ENCODE data around the gene KRT6C. TPM values are rescaled to one million over a fixed set of nuclear protein-coding genes. Genes with fewer than 3 reads are reported as not detected.
"Not testable (repeated sequence)": the region's sequence is repeated elsewhere in the genome, so short reads cannot be mapped to it uniquely, and the experiment has no call there.

The KRT6C gene
- total and polyA plus RNA-seq, 3 experiments from 2014 or later: not detected

DNA sequence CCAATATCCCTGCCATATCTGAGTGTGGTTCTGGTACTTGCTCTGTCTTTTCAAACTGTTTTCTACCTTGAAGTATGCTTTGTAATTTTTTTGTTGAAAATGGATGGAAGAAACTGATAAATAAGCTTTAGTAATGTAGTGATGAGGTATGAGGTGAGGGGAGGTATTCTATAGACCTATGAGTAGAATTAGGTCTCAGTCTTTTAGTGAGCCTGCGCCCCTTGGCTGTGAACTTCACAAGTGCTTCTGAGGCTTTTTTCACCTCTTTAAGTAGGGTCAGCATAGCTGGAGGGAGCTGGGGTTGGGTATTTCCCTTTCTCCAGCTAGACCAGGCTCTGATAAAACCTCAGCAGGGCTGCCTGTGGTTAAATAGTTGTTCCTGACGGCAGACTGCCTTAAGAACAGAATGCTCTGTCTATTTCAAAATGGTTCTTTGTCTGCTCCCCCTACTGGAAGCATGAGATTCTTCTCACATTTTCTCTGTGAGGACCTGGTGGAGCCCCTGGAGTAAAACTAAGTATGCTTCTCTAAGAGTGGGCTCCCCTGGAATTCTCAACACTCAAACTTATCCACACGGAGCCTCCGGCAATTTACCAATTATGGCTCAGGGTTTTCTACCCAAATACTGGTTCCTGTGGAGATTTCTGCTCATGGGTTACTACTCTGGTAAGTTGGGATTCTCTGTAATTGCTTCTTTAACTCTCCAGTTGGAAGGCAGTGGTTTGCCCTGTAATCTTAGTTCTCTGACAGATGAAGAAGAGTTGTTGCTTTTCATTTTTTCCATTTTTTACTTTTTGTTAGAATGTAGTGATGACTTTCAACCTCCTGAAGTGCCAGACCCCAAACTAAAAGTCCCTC lies 33.5 kb upstream of the KRT6C start:
- Mint-ChIP-seq H3K27ac (peak overlapping the region in 1 of 8 donors; percentile 47), H3K36me3 (peaks cover 0 to 5% (median 2%) of the 10 kb centered on the region in 3 donors), H3K27me3 (peaks cover 25 to 64% of the 10 kb centered on the region in 2 donors), H3K4me3 (no peak overlapping the region), H3K4me1 (peaks cover 0 to 5% (median 0%) of the 10 kb centered on the region in 3 donors), H3K9me3 (peaks cover 0 to 12% (median 9%) of the 10 kb centered on the region in 5 donors)
- peak in 2 of 5 donors; percentile 7 to 19 for DNase-seq
- no peaks in the 10 kb centered on the region for H3K36me3 ChIP-seq (ENCODE audit: insufficient read depth, low read length)
- H3K27ac ChIP-seq (ENCODE audit: low read depth, low read length): no peak overlapping the region
- peaks cover 5% of the 10 kb centered on the region for H3K27me3 ChIP-seq (ENCODE audit: insufficient read depth, low read length, poor library complexity, severe bottlenecking)
- no peak overlapping the region for H3K4me3 ChIP-seq (ENCODE audit: low read length)
- ChIA-PET CTCF (interaction anchor here (2.2 kb wide), 1 partner anchor 13 kb away, joined by 8 read pairs; the partner anchor contains the start of gene KRT5), POLR2A (no interaction called here)
- H3K4me1 ChIP-seq (ENCODE audit: insufficient read depth, low read length): peaks cover 4% of the 10 kb centered on the region
- no peaks in the 10 kb centered on the region for H3K9me3 ChIP-seq (ENCODE audit: low read length)

DNA sequence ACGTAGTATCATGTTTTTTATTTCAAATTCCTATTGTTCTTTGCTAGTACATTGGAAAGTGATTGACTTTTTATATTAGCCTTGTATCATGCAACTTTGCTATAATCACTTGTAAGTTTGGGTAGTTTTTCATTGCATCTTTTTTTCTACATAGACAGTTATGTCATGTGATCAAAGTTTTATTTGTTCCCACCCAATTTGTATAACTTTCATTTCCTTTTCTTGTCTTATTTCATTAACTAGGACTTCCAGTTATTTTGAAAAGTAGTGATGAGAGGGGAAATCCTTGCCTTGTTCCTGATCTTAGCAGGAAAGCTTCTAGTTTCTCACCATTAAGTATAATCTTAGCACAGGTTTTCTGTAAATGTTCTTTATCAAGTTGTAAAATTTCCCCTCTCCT lies 29.3 kb upstream of the KRT6C start:
- peaks cover 0 to 5% (median 0%) of the 10 kb centered on the region in 3 donors for H3K4me1 Mint-ChIP-seq
- peaks cover 19 to 58% of the 10 kb centered on the region in 2 donors for H3K27me3 Mint-ChIP-seq
- no peaks in the 10 kb centered on the region for H3K36me3 ChIP-seq (ENCODE audit: insufficient read depth, low read length)
- H3K27me3 ChIP-seq (ENCODE audit: insufficient read depth, low read length, poor library complexity, severe bottlenecking): no peaks in the 10 kb centered on the region
- no peak overlapping the region for H3K4me3 ChIP-seq (ENCODE audit: low read length)
- DNase-seq: no peak
- H3K4me3 Mint-ChIP-seq: no peak overlapping the region
- peaks cover 4% of the 10 kb centered on the region for H3K4me1 ChIP-seq (ENCODE audit: insufficient read depth, low read length)
- H3K27ac Mint-ChIP-seq: no peak overlapping the region
- no peaks in the 10 kb centered on the region for H3K36me3 Mint-ChIP-seq
- no peak overlapping the region for H3K27ac ChIP-seq (ENCODE audit: low read depth, low read length)
- ChIA-PET POLR2A (no interaction called here), CTCF (no interaction called here)
- H3K9me3 Mint-ChIP-seq: no peaks in the 10 kb centered on the region
- H3K9me3 ChIP-seq (ENCODE audit: low read length): no peaks in the 10 kb centered on the region

DNA sequence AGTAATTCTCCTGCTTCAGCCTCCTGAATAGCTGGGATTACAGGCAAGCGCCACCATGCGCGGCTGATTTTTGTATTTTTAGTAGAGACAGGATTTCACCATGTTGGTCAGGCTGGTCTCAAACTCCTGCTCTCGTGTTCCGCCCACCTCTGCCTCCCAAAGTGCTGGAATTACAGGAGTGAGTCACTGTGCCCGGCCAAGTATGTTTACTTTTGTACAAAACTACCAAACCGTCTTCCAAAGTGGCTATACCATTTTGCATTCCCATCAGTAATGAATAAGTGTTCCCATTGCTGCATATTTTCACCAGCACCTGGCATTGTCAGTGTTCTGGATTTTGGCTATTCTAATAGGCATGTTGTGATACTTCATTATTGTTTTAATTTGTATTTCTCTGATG lies 27.9 kb upstream of the KRT6C start:
- no peaks in the 10 kb centered on the region for H3K9me3 Mint-ChIP-seq
- no peaks in the 10 kb centered on the region for H3K36me3 Mint-ChIP-seq
- Histone ChIP-seq H3K27ac (ENCODE audit: low read depth, low read length) (no peak overlapping the region), H3K9me3 (ENCODE audit: low read length) (no peaks in the 10 kb centered on the region), H3K27me3 (ENCODE audit: insufficient read depth, low read length, poor library complexity, severe bottlenecking) (no peaks in the 10 kb centered on the region), H3K4me1 (ENCODE audit: insufficient read depth, low read length) (no peaks in the 10 kb centered on the region), H3K36me3 (ENCODE audit: insufficient read depth, low read length) (no peaks in the 10 kb centered on the region), H3K4me3 (ENCODE audit: low read length) (no peak overlapping the region)
- no peak overlapping the region for H3K4me3 Mint-ChIP-seq
- POLR2A ChIA-PET: no interaction called here
- CTCF ChIA-PET: no interaction called here
- no peaks in the 10 kb centered on the region for H3K4me1 Mint-ChIP-seq
- DNase-seq: no peak
- H3K27ac Mint-ChIP-seq: no peak overlapping the region
- H3K27me3 Mint-ChIP-seq: peaks cover 10 to 47% of the 10 kb centered on the region in 2 donors

DNA sequence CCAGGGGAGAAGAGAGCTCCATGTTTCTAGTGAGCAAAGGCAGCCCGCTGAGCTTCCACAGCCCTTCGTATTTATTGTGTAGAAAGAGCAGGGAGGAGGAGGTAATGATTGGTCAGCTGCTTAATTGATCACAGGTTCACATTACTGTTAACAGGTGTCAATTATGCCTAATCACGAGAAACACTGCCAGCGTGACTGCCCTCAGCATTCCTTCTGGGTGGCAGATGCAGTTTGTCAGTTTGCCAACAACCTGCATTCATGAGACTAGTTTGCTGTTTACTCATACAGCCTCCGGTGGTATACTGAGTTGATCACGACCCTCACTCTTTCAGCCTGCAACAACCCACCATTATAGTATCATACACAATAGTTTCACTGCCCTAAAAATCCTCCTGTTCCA lies 27.0 kb upstream of the KRT6C start:
- peaks cover 7 to 41% of the 10 kb centered on the region in 2 donors for H3K27me3 Mint-ChIP-seq
- H3K4me1 ChIP-seq (ENCODE audit: insufficient read depth, low read length); H3K4me3 Mint-ChIP-seq; H3K9me3 ChIP-seq (ENCODE audit: low read length); H3K36me3 ChIP-seq (ENCODE audit: insufficient read depth, low read length); H3K9me3 Mint-ChIP-seq; H3K27ac Mint-ChIP-seq; DNase-seq; CTCF ChIA-PET; H3K27me3 ChIP-seq (ENCODE audit: insufficient read depth, low read length, poor library complexity, severe bottlenecking); H3K27ac ChIP-seq (ENCODE audit: low read depth, low read length); H3K36me3 Mint-ChIP-seq; POLR2A ChIA-PET; H3K4me1 Mint-ChIP-seq; H3K4me3 ChIP-seq (ENCODE audit: low read length): not testable (repeated sequence)

GRCh38 chr12:52499806-52500560 lies 26.4 kb upstream of the KRT6C start:
- H3K9me3 Mint-ChIP-seq: no peaks in the 10 kb centered on the region
- H3K27me3 Mint-ChIP-seq: peaks cover 4 to 35% of the 10 kb centered on the region in 2 donors
- Histone ChIP-seq H3K36me3 (ENCODE audit: insufficient read depth, low read length) (no peaks in the 10 kb centered on the region), H3K4me1 (ENCODE audit: insufficient read depth, low read length) (no peaks in the 10 kb centered on the region), H3K27ac (ENCODE audit: low read depth, low read length) (no peak overlapping the region), H3K27me3 (ENCODE audit: insufficient read depth, low read length, poor library complexity, severe bottlenecking) (no peaks in the 10 kb centered on the region), H3K9me3 (ENCODE audit: low read length) (no peaks in the 10 kb centered on the region), H3K4me3 (ENCODE audit: low read length) (no peak overlapping the region)
- POLR2A ChIA-PET: no interaction called here
- no peak overlapping the region for H3K27ac Mint-ChIP-seq
- peaks cover 0 to 4% (median 2%) of the 10 kb centered on the region in 3 donors for H3K4me1 Mint-ChIP-seq
- DNase-seq: no peak
- H3K36me3 Mint-ChIP-seq: no peaks in the 10 kb centered on the region
- no peak overlapping the region for H3K4me3 Mint-ChIP-seq
- CTCF ChIA-PET: no interaction called here

GRCh38 chr12:52498946-52499345 lies 25.3 kb upstream of the KRT6C start:
- Mint-ChIP-seq H3K27ac (no peak overlapping the region), H3K36me3 (no peaks in the 10 kb centered on the region), H3K27me3 (peaks cover 14 to 37% of the 10 kb centered on the region in 2 donors), H3K4me3 (no peak overlapping the region), H3K9me3 (no peaks in the 10 kb centered on the region), H3K4me1 (peaks cover 0 to 4% (median 2%) of the 10 kb centered on the region in 3 donors)
- no peaks in the 10 kb centered on the region for H3K27me3 ChIP-seq (ENCODE audit: insufficient read depth, low read length, poor library complexity, severe bottlenecking)
- H3K9me3 ChIP-seq (ENCODE audit: low read length): no peaks in the 10 kb centered on the region
- no peak for DNase-seq
- H3K36me3 ChIP-seq (ENCODE audit: insufficient read depth, low read length): no peaks in the 10 kb centered on the region
- no peaks in the 10 kb centered on the region for H3K4me1 ChIP-seq (ENCODE audit: insufficient read depth, low read length)
- no peak overlapping the region for H3K27ac ChIP-seq (ENCODE audit: low read depth, low read length)
- no peak overlapping the region for H3K4me3 ChIP-seq (ENCODE audit: low read length)
- CTCF ChIA-PET: no interaction called here
- POLR2A ChIA-PET: no interaction called here

GRCh38 chr12:52497975-52498374 lies 24.4 kb upstream of the KRT6C start:
- DNase-seq: no peak
- peaks cover 16 to 43% of the 10 kb centered on the region in 2 donors for H3K27me3 Mint-ChIP-seq

DNA sequence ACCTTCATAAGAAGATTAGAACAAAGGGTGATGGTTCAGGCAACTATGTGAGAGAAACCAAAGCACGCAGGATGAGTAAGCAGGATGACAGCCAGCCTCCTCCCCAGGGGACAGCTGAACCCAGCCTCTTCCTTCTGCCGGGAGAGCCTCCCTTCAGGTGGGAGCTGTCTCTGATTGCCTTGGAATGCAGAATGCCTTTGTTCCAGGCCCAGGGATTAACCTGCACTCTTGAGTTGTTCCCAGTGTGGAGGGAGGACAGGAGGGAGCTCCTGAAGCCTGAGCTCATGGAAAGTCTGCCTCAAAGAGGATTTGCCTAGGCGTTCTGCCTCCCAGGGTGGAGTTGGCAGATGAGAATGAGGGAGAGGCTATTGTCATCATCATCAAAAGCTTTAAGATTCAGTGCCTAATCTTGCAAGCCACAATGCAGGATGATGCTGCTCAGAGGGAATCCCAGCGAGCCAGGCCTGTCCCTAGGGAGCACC lies 23.0 kb upstream of the KRT6C start:
- CTCF ChIA-PET: interaction anchor here (1.3 kb wide), 1 partner anchor 484 kb away, joined by 3 read pairs; no protein-coding TSS in a partner anchor
- H3K36me3 Mint-ChIP-seq: no peaks in the 10 kb centered on the region
- no peaks in the 10 kb centered on the region for H3K9me3 ChIP-seq (ENCODE audit: low read length)

More at GRCh38 chr12:52497975-52498374, 24.4 kb upstream of the KRT6C start:
- Histone ChIP-seq H3K27me3 (ENCODE audit: insufficient read depth, low read length, poor library complexity, severe bottlenecking) (no peaks in the 10 kb centered on the region), H3K27ac (ENCODE audit: low read depth, low read length) (no peak overlapping the region), H3K4me3 (ENCODE audit: low read length) (no peak overlapping the region), H3K9me3 (ENCODE audit: low read length) (no peaks in the 10 kb centered on the region), H3K36me3 (ENCODE audit: insufficient read depth, low read length) (no peaks in the 10 kb centered on the region), H3K4me1 (ENCODE audit: insufficient read depth, low read length) (no peaks in the 10 kb centered on the region)
- ChIA-PET POLR2A (no interaction called here), CTCF (interaction anchor here (1.3 kb wide), 1 partner anchor 482 kb away, joined by 3 read pairs; no protein-coding TSS in a partner anchor)
- H3K4me1 Mint-ChIP-seq: peaks cover 0 to 4% (median 2%) of the 10 kb centered on the region in 3 donors
- no peak overlapping the region for H3K4me3 Mint-ChIP-seq
- H3K27ac Mint-ChIP-seq: no peak overlapping the region
- H3K9me3 Mint-ChIP-seq: no peaks in the 10 kb centered on the region
- no peaks in the 10 kb centered on the region for H3K36me3 Mint-ChIP-seq

More for the DNA sequence above, 23.0 kb upstream of the KRT6C start:
- Histone ChIP-seq H3K4me3 (ENCODE audit: low read length) (no peak overlapping the region), H3K4me1 (ENCODE audit: insufficient read depth, low read length) (no peaks in the 10 kb centered on the region), H3K27me3 (ENCODE audit: insufficient read depth, low read length, poor library complexity, severe bottlenecking) (no peaks in the 10 kb centered on the region), H3K36me3 (ENCODE audit: insufficient read depth, low read length) (no peaks in the 10 kb centered on the region), H3K27ac (ENCODE audit: low read depth, low read length) (no peak overlapping the region)
- DNase-seq: no peak
- H3K9me3 Mint-ChIP-seq: no peaks in the 10 kb centered on the region
- POLR2A ChIA-PET: no interaction called here
- H3K4me3 Mint-ChIP-seq: no peak overlapping the region
- H3K27ac Mint-ChIP-seq: no peak overlapping the region
- peaks cover 23 to 42% of the 10 kb centered on the region in 2 donors for H3K27me3 Mint-ChIP-seq
- peaks cover 0 to 4% (median 2%) of the 10 kb centered on the region in 3 donors for H3K4me1 Mint-ChIP-seq
